GM12874 (cell line): ENCODE results near the gene ABHD12.

Experiments used
- CTCF ChIP-seq: IDR thresholded peaks from 2 replicates; pipeline ENCODE4 v1.5.1; 2011; ENCODE audit warnings: low read depth, mild to moderate bottlenecking, control low read depth, low read length, moderate library complexity; ENCODE audit not compliant: insufficient read depth

Gene ABHD12

GRCh38 chr20:25390538-25391528 lies at the start of gene ABHD12:
Gene ABHD12 (minus strand): TSS chr20:25390835. CDS start chr20:25390703, 132 bp downstream.
- no peak for TF ChIP-seq CTCF

GRCh38 chr20:25439328-25439727 lies 48.7 kb upstream of the ABHD12 start:
- TF ChIP-seq CTCF = no peak

DNA sequence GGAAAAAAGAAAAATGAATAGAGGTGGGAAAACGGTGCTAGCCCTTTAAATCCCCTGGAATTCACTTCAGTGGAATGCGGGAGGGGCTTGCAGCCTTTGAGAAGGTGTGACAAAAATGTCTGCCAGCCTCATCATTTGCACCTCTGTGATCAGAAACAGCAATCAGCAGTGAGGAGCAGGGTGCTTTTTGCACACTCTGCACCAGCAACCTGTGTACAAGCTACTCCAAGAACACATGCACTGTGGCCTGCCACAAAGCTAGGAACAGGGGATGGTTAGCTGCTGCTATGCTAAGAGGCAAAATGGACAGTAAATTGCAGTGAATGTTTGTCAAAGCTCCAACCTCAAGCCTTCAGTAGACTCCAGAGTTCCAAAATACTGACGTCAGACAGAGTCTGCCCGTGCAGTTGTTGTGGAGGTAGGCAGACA lies 46.5 kb upstream of the ABHD12 start:
- TF ChIP-seq CTCF = no peak

- TF ChIP-seq CTCF = no peak
Observed at GRCh38 chr20:25424536-25424935, 33.9 kb upstream of the ABHD12 start.

GRCh38 chr20:25422032-25422431 lies 31.4 kb upstream of the ABHD12 start:
- TF ChIP-seq CTCF = no peak

- TF ChIP-seq CTCF = no peak
Observed at GRCh38 chr20:25421102-25421501, 30.5 kb upstream of the ABHD12 start.

DNA sequence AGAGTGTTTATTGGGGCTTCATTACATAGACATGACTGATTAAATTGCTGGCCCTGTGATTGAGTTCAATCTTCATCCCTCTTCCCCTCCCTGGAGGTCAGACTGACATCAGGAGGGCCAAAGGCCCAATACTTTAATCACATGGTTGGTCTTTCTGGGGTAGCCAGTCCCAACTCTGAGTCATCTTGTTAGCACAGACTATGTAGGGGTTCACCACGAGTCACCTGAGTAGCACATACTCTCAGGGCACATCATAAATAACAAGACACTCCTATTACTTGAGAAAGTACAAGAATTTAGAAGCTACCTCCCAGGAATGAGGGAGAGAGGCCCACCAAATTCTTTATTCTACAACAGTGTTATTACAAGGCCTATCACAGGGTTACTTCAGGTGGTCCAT lies 28.1 kb upstream of the ABHD12 start:
- TF ChIP-seq CTCF = no peak
